H9 (cell line): ENCODE results near the gene RUNX2. TPM values are rescaled to one million over a fixed set of nuclear protein-coding genes. Genes with fewer than 3 reads are reported as not detected.

ENCODE experiments used
- DNase-seq: peaks from one replicate; pipeline ENCODE4 v3.0.0-alpha.2; 2017
- H2AFZ ChIP-seq: one replicate; pipeline ENCODE4 v1.6.1; 2013; ENCODE audit warnings: mild to moderate bottlenecking, low read length, control low read depth, moderate library complexity
- H2AK5ac ChIP-seq: 2 replicates; pipeline ENCODE4 v1.6.1; 2013; ENCODE audit warnings: low read length, control low read depth, mixed read lengths; ENCODE audit not compliant: insufficient read length
- H2BK120ac ChIP-seq: one replicate; pipeline ENCODE4 v1.6.1; 2013; ENCODE audit warnings: low read depth, mild to moderate bottlenecking, low read length, control low read depth, inconsistent platforms; ENCODE audit not compliant: poor library complexity, severe bottlenecking
- H2BK12ac ChIP-seq: 2 replicates; pipeline ENCODE4 v1.6.1; 2013; ENCODE audit warnings: low read length, control low read depth, mixed read lengths, low read depth; ENCODE audit not compliant: insufficient read length
- H2BK15ac ChIP-seq: 2 replicates; pipeline ENCODE4 v1.6.1; 2013; ENCODE audit warnings: low read depth, low read length, control low read depth
- H2BK20ac ChIP-seq: one replicate; pipeline ENCODE4 v1.6.1; 2013; ENCODE audit warnings: low read depth, mild to moderate bottlenecking, low read length, control low read depth, inconsistent platforms; ENCODE audit not compliant: poor library complexity, severe bottlenecking
- H2BK5ac ChIP-seq: 2 replicates; pipeline ENCODE4 v1.6.1; 2013; ENCODE audit warnings: low read length, control low read depth, mixed read lengths; ENCODE audit not compliant: insufficient read length
- H3K14ac ChIP-seq: 2 replicates; pipeline ENCODE4 v1.6.1; 2013; ENCODE audit warnings: low read length, control low read depth; ENCODE audit not compliant: insufficient read depth
- H3K18ac ChIP-seq: 2 replicates; pipeline ENCODE4 v1.6.1; 2013; ENCODE audit warnings: low read depth, mild to moderate bottlenecking, mixed read lengths, low read length, control low read depth; ENCODE audit not compliant: insufficient read length
- H3K23ac ChIP-seq: 2 replicates; pipeline ENCODE4 v1.6.1; 2013; ENCODE audit warnings: low read length, control low read depth, mixed read lengths, low read depth; ENCODE audit not compliant: insufficient read length
- H3K23me2 ChIP-seq: 2 replicates; pipeline ENCODE4 v1.6.1; 2013; ENCODE audit warnings: low read depth, mild to moderate bottlenecking, mixed read lengths, low read length, control low read depth; ENCODE audit not compliant: insufficient read length, poor library complexity, severe bottlenecking
- H3K27ac ChIP-seq: 2 replicates; pipeline ENCODE4 v1.5.1; 2013; ENCODE audit warnings: low read length, control low read depth, mixed read lengths, low read depth; ENCODE audit not compliant: insufficient read length
- H3K27me3 ChIP-seq: 2 replicates; pipeline ENCODE4 v1.6.1; 2013; ENCODE audit warnings: low read length, control low read depth, inconsistent platforms; ENCODE audit not compliant: insufficient read depth
- H3K4ac ChIP-seq: 2 replicates; pipeline ENCODE4 v1.6.1; 2013; ENCODE audit warnings: low read depth, mild to moderate bottlenecking, control low read depth, inconsistent platforms, low read length, moderate library complexity
- H3K4me1 ChIP-seq: 2 replicates; pipeline ENCODE4 v1.6.1; 2013; ENCODE audit warnings: low read length, control low read depth, inconsistent platforms; ENCODE audit not compliant: insufficient read depth
- H3K4me2 ChIP-seq: 2 replicates; pipeline ENCODE4 v1.6.1; 2013; ENCODE audit warnings: low read length, control low read depth, mixed read lengths; ENCODE audit not compliant: insufficient read length, insufficient read depth
- H3K56ac ChIP-seq: 2 replicates; pipeline ENCODE4 v1.6.1; 2013; ENCODE audit warnings: low read depth, mild to moderate bottlenecking, mixed read lengths, low read length, control low read depth; ENCODE audit not compliant: insufficient read length
- H3K79me1 ChIP-seq: 2 replicates; pipeline ENCODE4 v1.6.1; 2013; ENCODE audit warnings: low read depth, mild to moderate bottlenecking, moderate library complexity, low read length, control low read depth, inconsistent platforms; ENCODE audit not compliant: insufficient read depth, poor library complexity, severe bottlenecking
- H3K79me2 ChIP-seq: 2 replicates; pipeline ENCODE4 v1.6.1; 2013; ENCODE audit warnings: low read length, control low read depth, inconsistent platforms; ENCODE audit not compliant: insufficient read depth
- H3K9ac ChIP-seq: 2 replicates; pipeline ENCODE4 v1.6.1; 2013; ENCODE audit warnings: low read length, control low read depth, mixed read lengths; ENCODE audit not compliant: insufficient read length; ENCODE audit errors: extremely low read depth
- H3K9me3 ChIP-seq: one replicate; pipeline ENCODE4 v1.6.1; 2013; ENCODE audit warnings: low read depth, low read length, inconsistent platforms; ENCODE audit not compliant: control insufficient read depth
- H3T11ph ChIP-seq: one replicate; pipeline ENCODE4 v1.6.1; 2013; ENCODE audit warnings: mild to moderate bottlenecking, low read length, control low read depth, inconsistent platforms
- H4K20me1 ChIP-seq: one replicate; pipeline ENCODE4 v1.6.1; 2013; ENCODE audit not compliant: control insufficient read depth, insufficient read length, insufficient read depth
- H4K5ac ChIP-seq: 2 replicates; pipeline ENCODE4 v1.6.1; 2013; ENCODE audit warnings: low read depth, mild to moderate bottlenecking, mixed read lengths, low read length, control low read depth; ENCODE audit not compliant: insufficient read length
- H4K8ac ChIP-seq: replicated peaks from 2 replicates; pipeline ENCODE4 v1.6.1; 2013; ENCODE audit warnings: low read length, control low read depth, mixed read lengths, low read depth; ENCODE audit not compliant: insufficient read length
- H4K91ac ChIP-seq: 2 replicates; pipeline ENCODE4 v1.6.1; 2013; ENCODE audit warnings: low read depth, mild to moderate bottlenecking, moderate library complexity, mixed read lengths, low read length, control low read depth; ENCODE audit not compliant: insufficient read length
- H3K27ac Mint-ChIP-seq, 3 experiments: 2 replicates in 2 of 3; 3 replicates in 1 of 3; pipeline ENCODE4 v1.8.0; 2020 to 2021; ENCODE audit warnings: mixed read lengths in 3 of 3, mild to moderate bottlenecking in 1 of 3, moderate library complexity in 1 of 3
- H3K27me3 Mint-ChIP-seq: 2 replicates; pipeline ENCODE4 v1.8.0; 2021; ENCODE audit warnings: low read depth, mild to moderate bottlenecking, moderate library complexity, mixed read lengths
- H3K36me3 Mint-ChIP-seq, 3 experiments: 2 replicates in 2 of 3; 3 replicates in 1 of 3; pipeline ENCODE4 v1.8.0; 2020 to 2021; ENCODE audit warnings: low read depth in 3 of 3, mixed read lengths in 3 of 3; ENCODE audit not compliant: insufficient read depth in 1 of 3
- H3K4me1 Mint-ChIP-seq, 2 experiments: 2 replicates each; pipeline ENCODE4 v1.8.0; 2020; ENCODE audit warnings: mixed read lengths in 2 of 2
- H3K4me3 Mint-ChIP-seq, 2 experiments: 2 replicates in 1 of 2; 3 replicates in 1 of 2; pipeline ENCODE4 v1.8.0; 2020 to 2021; ENCODE audit warnings: mild to moderate bottlenecking in 2 of 2, mixed read lengths in 2 of 2, moderate library complexity in 1 of 2
- H3K9me3 Mint-ChIP-seq, 2 experiments: 2 replicates in 1 of 2; 3 replicates in 1 of 2; pipeline ENCODE4 v1.8.0; 2020; ENCODE audit warnings: mild to moderate bottlenecking in 2 of 2, mixed read lengths in 2 of 2, moderate library complexity in 1 of 2
- CTCF ChIP-seq: fragments of 200-600 bp; sonication (generic); conservative IDR thresholded peaks from 3 replicates; pipeline ENCODE4 v1.8.0; 2021; ENCODE audit warnings: antibody characterized with exemption, mild to moderate bottlenecking
- WGBS: extraction: QIAGEN DNeasy Blood & Tissue Kit; methylation state at CpG from one replicate; pipeline ENCODE4 v1.1.7; 2013; ENCODE audit warnings: missing lambda C conversion rate, low lambda C conversion rate, mixed read lengths; ENCODE audit not compliant: insufficient read length; ENCODE audit errors: extremely low coverage; 5-methylcytosine and 5-hydroxymethylcytosine counted together
- total RNA-seq: library from RNA; stranded (reverse); gene quantifications from 2 replicates; pipeline ENCODE4 v1.2.1, GENCODE V29; 2021

RUNX2 gene
- total RNA-seq, 1 experiment from 2014 or later = 0.15 TPM

- peaks cover 7 to 14% of the 10 kb centered on the region in 2 experiments; a peak in 3 of 4 replicates for H3K4me1 Mint-ChIP-seq
- H3K56ac ChIP-seq = no peak overlapping the region
- no peak overlapping the region for H3K4me3 Mint-ChIP-seq
- no peaks in the 10 kb centered on the region for H3K36me3 Mint-ChIP-seq
- no peak overlapping the region for H2BK120ac ChIP-seq
- no peaks in the 10 kb centered on the region for H3K79me2 ChIP-seq
- H3K14ac ChIP-seq = no peak overlapping the region
- no peak overlapping the region for H3K9ac ChIP-seq
- H2BK15ac ChIP-seq = no peak overlapping the region
- no peaks in the 10 kb centered on the region for H3K79me1 ChIP-seq
- no peak for TF ChIP-seq CTCF
- WGBS = no CpG with 5 or more reads among the region's 3 CpGs
- H2AK5ac ChIP-seq = no peak overlapping the region
- H3K27ac ChIP-seq = no peak overlapping the region
- H4K20me1 ChIP-seq = no peaks in the 10 kb centered on the region
- H2BK20ac ChIP-seq = no peak overlapping the region
- H3K4me1 ChIP-seq = no peaks in the 10 kb centered on the region
- H3K4me2 ChIP-seq = no peak overlapping the region
- H3K9me3 ChIP-seq = no peaks in the 10 kb centered on the region
- no peak overlapping the region for H4K91ac ChIP-seq
- H3K27me3 Mint-ChIP-seq = peaks cover 21% of the 10 kb centered on the region
- no peak overlapping the region for H4K8ac ChIP-seq
- H3K9me3 Mint-ChIP-seq = no peaks in the 10 kb centered on the region
- no peaks in the 10 kb centered on the region for H3K23me2 ChIP-seq
- no peak overlapping the region for H4K5ac ChIP-seq
- no peak overlapping the region for H3T11ph ChIP-seq
- H3K4ac ChIP-seq = no peak overlapping the region
- H3K27ac Mint-ChIP-seq = no peak overlapping the region
- H2BK5ac ChIP-seq = no peak overlapping the region
- H3K23ac ChIP-seq = no peak overlapping the region
- DNase-seq = no peak
- no peak overlapping the region for H2AFZ ChIP-seq
- H3K27me3 ChIP-seq = no peaks in the 10 kb centered on the region
- no peak overlapping the region for H3K18ac ChIP-seq
- no peak overlapping the region for H2BK12ac ChIP-seq
These were observed 243.0 kb downstream of the RUNX2 start for GRCh38 chr6:45571159-45571558.
